ENCODE measurements around the gene PCDH17.

- TF ChIP-seq, protein P1, sequence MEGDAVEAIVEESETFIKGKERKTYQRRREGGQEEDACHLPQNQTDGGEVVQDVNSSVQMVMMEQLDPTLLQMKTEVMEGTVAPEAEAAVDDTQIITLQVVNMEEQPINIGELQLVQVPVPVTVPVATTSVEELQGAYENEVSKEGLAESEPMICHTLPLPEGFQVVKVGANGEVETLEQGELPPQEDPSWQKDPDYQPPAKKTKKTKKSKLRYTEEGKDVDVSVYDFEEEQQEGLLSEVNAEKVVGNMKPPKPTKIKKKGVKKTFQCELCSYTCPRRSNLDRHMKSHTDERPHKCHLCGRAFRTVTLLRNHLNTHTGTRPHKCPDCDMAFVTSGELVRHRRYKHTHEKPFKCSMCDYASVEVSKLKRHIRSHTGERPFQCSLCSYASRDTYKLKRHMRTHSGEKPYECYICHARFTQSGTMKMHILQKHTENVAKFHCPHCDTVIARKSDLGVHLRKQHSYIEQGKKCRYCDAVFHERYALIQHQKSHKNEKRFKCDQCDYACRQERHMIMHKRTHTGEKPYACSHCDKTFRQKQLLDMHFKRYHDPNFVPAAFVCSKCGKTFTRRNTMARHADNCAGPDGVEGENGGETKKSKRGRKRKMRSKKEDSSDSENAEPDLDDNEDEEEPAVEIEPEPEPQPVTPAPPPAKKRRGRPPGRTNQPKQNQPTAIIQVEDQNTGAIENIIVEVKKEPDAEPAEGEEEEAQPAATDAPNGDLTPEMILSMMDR (IDR thresholded peaks at IDR 0.05; ENCODE audit: borderline replicate concordance, extremely low read depth, low read length, poor library complexity, severe bottlenecking), result no peak
- TF ChIP-seq EZH2 (IDR thresholded peaks at IDR 0.05; ENCODE audit: borderline replicate concordance, low read depth, low read length, severe bottlenecking), result no peak
Measured at GRCh38 chr13:57641051-57641450, 9.5 kb downstream of the PCDH17 start.
